GM12878 (cell line): Measurements from ENCODE around the gene PIAS1. TPM values are rescaled to one million over a fixed set of nuclear protein-coding genes. Genes with fewer than 3 reads are reported as not detected.
A peak's percentile ranks its signal among the peaks of the same experiment; 100 is the strongest.
"Not testable (repeated sequence)": the region's sequence is repeated elsewhere in the genome, so short reads cannot be mapped to it uniquely, and the experiment has no call there.

Experiments used
- ATAC-seq: fragments of 200-7000 bp; cut with Tn5 transposase; 3 replicates; pipeline ENCODE4 v1.9.1; 2020; ENCODE audit warnings: mild to moderate bottlenecking, moderate library complexity
- BruUV-seq: library from RNA; stranded (reverse); fragments of 400-500 nt; replicated peaks from 2 replicates; lab custom pipeline; 2021; lab: Mats Ljungman, UMichigan
- CTCF ChIA-PET: fragments of 300-600 bp; sonication (Branson Sonifier 250); formaldehyde crosslinking; extraction: SDS; loops from one replicate; lab custom pipeline; 2021; ENCODE audit warnings: inconsistent platforms; lab: Yijun Ruan, JAX
- POLR2A ChIA-PET: fragments of 350-600 bp; formaldehyde crosslinking; extraction: SDS; loops from one replicate; lab custom pipeline; 2021; ENCODE audit warnings: inconsistent platforms; lab: Charles Lee
- RAD21 ChIA-PET: fragments of 300-600 bp; sonication (Branson Sonifier 250); formaldehyde crosslinking; loops from one replicate; lab custom pipeline; 2023; ENCODE audit warnings: antibody characterized with exemption; ENCODE audit not compliant: unreplicated experiment; lab: Charles Lee
- SMC1A ChIA-PET: fragments of 300-600 bp; sonication (Branson Sonifier 250); formaldehyde crosslinking; loops from one replicate; lab custom pipeline; 2023; ENCODE audit not compliant: unreplicated experiment, uncharacterized antibody; lab: Charles Lee
- DNase-seq: peaks from one replicate; pipeline ENCODE4 v3.0.0-alpha.2; 2011; ENCODE audit warnings: low read depth, low spot score
- FAIRE-seq: peaks from 3 replicates; lab custom pipeline; 2011; peaks lifted over from hg19 to GRCh38; lab: Jason Lieb, UNC
- H2AFZ ChIP-seq: 2 replicates; pipeline ENCODE4 v1.6.0; 2011; ENCODE audit warnings: low read depth, low read length, control low read depth; ENCODE audit not compliant: control insufficient read depth
- H3K27ac ChIP-seq: 2 replicates; pipeline ENCODE4 v1.5.1; 2011; ENCODE audit warnings: control low read depth; ENCODE audit not compliant: control insufficient read depth, insufficient read depth
- H3K27me3 ChIP-seq, 2 experiments: replicated peaks in 1 of 2; 2 replicates each; pipeline versions ENCODE4 v1.6.0 to v1.6.1; 2011; ENCODE audit warnings: low read length in 1 of 2; ENCODE audit not compliant: control insufficient read depth in 2 of 2, insufficient read depth in 2 of 2
- H3K36me3 ChIP-seq, 2 experiments: 2 replicates each; pipeline ENCODE4 v1.5.1; 2011; ENCODE audit warnings: low read length in 1 of 2; ENCODE audit not compliant: control insufficient read depth in 2 of 2, insufficient read depth in 2 of 2
- H3K4me1 ChIP-seq: 2 replicates; pipeline ENCODE4 v1.6.1; 2011; ENCODE audit warnings: mild to moderate bottlenecking, low read length, moderate library complexity, mixed read lengths; ENCODE audit not compliant: control insufficient read depth, insufficient read depth
- H3K4me2 ChIP-seq: 2 replicates; pipeline ENCODE4 v1.6.0; 2011; ENCODE audit warnings: control low read depth; ENCODE audit not compliant: control insufficient read depth, insufficient read depth
- H3K4me3 ChIP-seq: fragments of 200-600 bp; sonication (generic); 2 replicates; pipeline ENCODE4 v1.5.1; 2016
- H3K79me2 ChIP-seq: 2 replicates; pipeline ENCODE4 v1.6.0; 2011; ENCODE audit warnings: low read length; ENCODE audit not compliant: control insufficient read depth, insufficient read depth
- H3K9ac ChIP-seq: 2 replicates; pipeline ENCODE4 v1.8.0; 2011; ENCODE audit warnings: low read length, control low read depth, mixed read lengths; ENCODE audit not compliant: control insufficient read depth, insufficient read depth
- H3K9me3 ChIP-seq: replicated peaks from 3 replicates; pipeline ENCODE4 v1.5.1; 2011; ENCODE audit warnings: mild to moderate bottlenecking, low read length; ENCODE audit not compliant: control insufficient read depth, insufficient read depth
- H4K20me1 ChIP-seq: 2 replicates; pipeline ENCODE4 v1.6.0; 2011; ENCODE audit not compliant: control insufficient read depth, insufficient read depth
- FOS ChIP-seq: IDR thresholded peaks from 3 replicates; pipeline ENCODE4 v1.6.1; 2011; ENCODE audit warnings: borderline replicate concordance; ENCODE audit not compliant: insufficient read length; ENCODE audit errors: extremely low read depth
- FOXK2 ChIP-seq: fragments of 450-650 bp; IDR thresholded peaks from 2 replicates; pipeline ENCODE4 v1.6.1; 2017; ENCODE audit warnings: mild to moderate bottlenecking, moderate library complexity
- POLR2A ChIP-seq: IDR thresholded peaks from 2 replicates; pipeline ENCODE4 v1.6.1; 2011; ENCODE audit warnings: low read depth, mild to moderate bottlenecking, low read length
- TCF3 ChIP-seq: IDR thresholded peaks from 2 replicates; pipeline ENCODE4 v1.6.1; 2012; ENCODE audit warnings: low read depth, mild to moderate bottlenecking, low read length, borderline replicate concordance; ENCODE audit not compliant: insufficient read depth
- WGBS: methylation state at CpG from one replicate; pipeline ENCODE4 v1.1.6; 2016; ENCODE audit warnings: low lambda C conversion rate; ENCODE audit not compliant: insufficient replicate concordance, insufficient coverage; ENCODE audit errors: missing lambda C conversion rate; 5-methylcytosine and 5-hydroxymethylcytosine counted together
- in situ Hi-C: fragments of 300-500 bp; cut with MboI; formaldehyde crosslinking; loops from 9 replicates; pipeline ENCODE4 v1.14.3; 2018; ENCODE audit warnings: mixed read lengths
- intact Hi-C: fragments of 100-400 bp; cut with micrococcal nuclease; formaldehyde crosslinking; loops from one replicate; pipeline ENCODE4 v1.14.2; 2022; ENCODE audit not compliant: unreplicated experiment
- polyA plus RNA-seq, 11 experiments: library from polyadenylated mRNA; depleted of rRNA in 4 of 11; unstranded in 6 of 11; stranded (reverse) in 5 of 11; fragments of >200 nt; fragmentation: Nextera tagmentation in 4 of 11; fragmentation: Illumina TruSeq in 1 of 11; extraction: Ambion mirVana in 4 of 11; extraction: Trizol in 1 of 11; gene quantifications; 1 replicate in 1 of 11; 2 replicates in 10 of 11; pipeline versions ENCODE4 v1.2.1 to v1.2.3, GENCODE V29; 2011 to 2016; ENCODE audit warnings: inconsistent platforms in 2 of 11, missing spikeins in 2 of 11, low read depth in 1 of 11
- total RNA-seq, 4 experiments: library from RNA; depleted of rRNA in 3 of 4; stranded (reverse); fragments of >200 nt in 3 of 4; fragmentation: Illumina TruSeq in 1 of 4; extraction: Trizol in 1 of 4; gene quantifications; 2 replicates each; pipeline versions ENCODE4 v1.2.1 to v1.2.3, GENCODE V29; 2013 to 2021
- TF ChIP-seq, protein P1 (sequence below): fragments of 450-650 bp; IDR thresholded peaks from 2 replicates; pipeline ENCODE4 v1.6.1; 2016; ENCODE audit warnings: mild to moderate bottlenecking

Gene PIAS1
- total and polyA plus RNA-seq, 10 of the 15 experiments (the other 5 are each of a cell fraction or from before 2014, with no cell fraction given) = 20.2 to 96.3 (median 37.0) TPM

DNA sequence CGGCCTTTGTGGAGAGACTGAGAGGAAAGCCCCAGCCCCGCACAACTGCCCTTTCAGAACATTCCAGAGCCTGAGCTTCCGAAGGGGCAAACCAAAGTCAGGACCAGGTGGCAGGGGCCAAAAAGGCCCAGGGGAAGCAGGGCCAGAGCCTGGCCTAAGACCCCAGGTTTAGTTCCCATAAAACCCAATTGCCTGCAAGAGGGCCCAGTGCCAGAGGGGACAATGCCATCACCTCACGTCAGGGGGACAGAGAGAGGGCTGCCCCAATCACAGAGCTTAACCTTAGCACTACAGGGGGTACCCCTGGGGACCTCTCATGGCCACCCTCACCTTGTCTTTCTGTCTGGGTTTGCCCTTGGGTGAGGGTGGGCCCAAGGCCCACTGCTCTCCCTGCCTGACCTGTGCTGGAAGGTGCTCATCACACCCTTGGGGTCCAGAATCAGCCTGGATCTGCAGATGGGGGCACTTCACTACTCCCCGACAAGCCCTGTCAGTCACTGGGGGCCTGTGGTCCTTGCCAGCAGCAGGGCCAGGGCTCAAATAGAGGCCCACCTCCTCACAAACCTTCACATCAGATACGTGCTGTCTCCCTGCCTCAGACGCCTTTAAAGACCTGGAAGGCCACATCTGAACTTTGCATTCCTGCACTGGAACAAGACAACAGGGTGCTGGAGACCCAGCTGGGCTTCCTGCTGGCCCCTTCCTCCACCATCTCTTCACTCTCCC lies 147.2 kb downstream of the PIAS1 start:
- Histone ChIP-seq H3K9ac (no peak overlapping the region), H3K79me2 (no peaks in the 10 kb centered on the region)
- RAD21 ChIA-PET = no interaction called here

DNA sequence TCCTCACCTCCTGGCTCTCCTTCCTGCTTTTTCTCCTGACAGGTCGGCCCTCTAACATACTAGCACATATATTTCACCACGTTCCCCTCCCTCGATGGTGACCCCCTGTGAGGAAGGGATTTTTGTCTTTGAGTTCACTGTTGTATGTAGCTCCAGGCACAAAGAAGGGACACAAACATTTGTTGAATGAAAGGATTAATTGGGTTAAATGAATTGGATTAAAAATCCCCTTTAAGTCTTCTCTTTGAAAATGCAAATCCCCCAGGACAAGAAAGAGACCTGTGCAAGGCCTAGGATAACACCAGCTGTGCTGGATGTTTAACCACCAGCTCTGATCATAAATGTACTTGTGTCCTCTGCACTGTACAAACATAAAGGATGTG lies 147.8 kb downstream of the PIAS1 start:
- SMC1A ChIA-PET = interaction anchor here (0.8 to 1.3 kb wide), 2 partner anchors 332 to 339 kb away, joined by 3 read pairs; no protein-coding TSS in a partner anchor
- DNase-seq = no peak
- RAD21 ChIA-PET = no interaction called here
- H3K27ac ChIP-seq = no peak overlapping the region
- no peak overlapping the region for H2AFZ ChIP-seq
- FAIRE-seq = no peak
- TF ChIP-seq FOXK2 (no peak), FOS (no peak)
- TF ChIP-seq, protein P1, sequence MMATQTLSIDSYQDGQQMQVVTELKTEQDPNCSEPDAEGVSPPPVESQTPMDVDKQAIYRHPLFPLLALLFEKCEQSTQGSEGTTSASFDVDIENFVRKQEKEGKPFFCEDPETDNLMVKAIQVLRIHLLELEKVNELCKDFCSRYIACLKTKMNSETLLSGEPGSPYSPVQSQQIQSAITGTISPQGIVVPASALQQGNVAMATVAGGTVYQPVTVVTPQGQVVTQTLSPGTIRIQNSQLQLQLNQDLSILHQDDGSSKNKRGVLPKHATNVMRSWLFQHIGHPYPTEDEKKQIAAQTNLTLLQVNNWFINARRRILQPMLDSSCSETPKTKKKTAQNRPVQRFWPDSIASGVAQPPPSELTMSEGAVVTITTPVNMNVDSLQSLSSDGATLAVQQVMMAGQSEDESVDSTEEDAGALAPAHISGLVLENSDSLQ = no peak
- H3K4me1 ChIP-seq = no peaks in the 10 kb centered on the region; the same call in 1 of the 2 replicates
- no peak overlapping the region for H3K4me2 ChIP-seq
- H3K36me3 ChIP-seq = peaks cover 4 to 6% of the 10 kb centered on the region in 2 experiments; a peak in 3 of 4 replicates
- H4K20me1 ChIP-seq = no peaks in the 10 kb centered on the region
- intact Hi-C loops (no loop called here), in situ Hi-C loops (no loop called here)
- no peaks in the 10 kb centered on the region for H3K27me3 ChIP-seq
- WGBS = 56% methylated on average over 3 of the region's 3 CpGs
- H3K9ac ChIP-seq = no peak overlapping the region
- no peak for ATAC-seq
- no peaks in the 10 kb centered on the region for H3K79me2 ChIP-seq
- POLR2A ChIA-PET = no interaction called here
- BruUV-seq = no TSS peak
- CTCF ChIA-PET = no interaction called here
- H3K9me3 ChIP-seq = no peaks in the 10 kb centered on the region
- no peak overlapping the region for H3K4me3 ChIP-seq

More for the DNA sequence above, 147.2 kb downstream of the PIAS1 start:
- DNase-seq (no peak), FAIRE-seq (no peak), ATAC-seq (no peak)
- Histone ChIP-seq H3K4me3 (no peak overlapping the region), H2AFZ (no peak overlapping the region), H3K4me1 (no peaks in the 10 kb centered on the region; the same call in 1 of the 2 replicates), H3K27ac (no peak overlapping the region), H3K4me2 (no peak overlapping the region), H3K27me3 (no peaks in the 10 kb centered on the region), H3K9me3 (no peaks in the 10 kb centered on the region), H4K20me1 (no peaks in the 10 kb centered on the region), H3K36me3 (peaks cover 2 to 4% of the 10 kb centered on the region in 2 experiments; a peak in 3 of 4 replicates)
- BruUV-seq = no TSS peak
- ChIA-PET SMC1A (interaction anchor here (1.3 kb wide), 1 partner anchor 338 kb away, joined by 3 read pairs; no protein-coding TSS in a partner anchor), POLR2A (no interaction called here), CTCF (no interaction called here)
- no peak for TF ChIP-seq TCF3
- TF ChIP-seq POLR2A = 0 out of 2 replicates have a peak, but pooled peaks have one; percentile 12
- intact Hi-C loops (no loop called here), in situ Hi-C loops (no loop called here)
- WGBS = 81% methylated on average over 7 of the region's 7 CpGs

DNA sequence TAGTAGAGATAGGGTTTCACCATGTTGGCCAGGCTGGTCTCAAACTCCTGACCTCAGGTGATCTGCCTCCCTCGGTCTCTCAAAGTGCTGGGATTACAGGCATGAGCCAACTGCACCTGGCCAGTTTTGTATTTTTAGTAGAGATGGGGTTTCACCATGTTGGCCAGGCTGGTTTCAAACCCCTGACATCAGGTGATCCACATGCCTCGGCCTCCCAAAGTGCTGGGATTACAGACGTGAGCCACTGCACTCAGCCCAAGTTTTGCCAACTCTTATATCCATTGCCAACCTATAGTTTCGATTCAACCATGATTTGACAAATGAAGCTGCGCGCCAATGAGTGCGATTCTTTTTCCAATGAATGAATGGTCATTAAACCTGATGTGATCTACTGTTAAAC lies 148.9 kb downstream of the PIAS1 start:
- DNase-seq, H3K79me2 ChIP-seq, H3K4me1 ChIP-seq, CTCF ChIA-PET, H3K4me3 ChIP-seq, RAD21 ChIA-PET, ATAC-seq, H2AFZ ChIP-seq, in situ Hi-C loops, H3K27me3 ChIP-seq, H3K9me3 ChIP-seq, H3K27ac ChIP-seq, H3K9ac ChIP-seq, FAIRE-seq, H4K20me1 ChIP-seq, SMC1A ChIA-PET, H3K4me2 ChIP-seq, intact Hi-C loops, H3K36me3 ChIP-seq, BruUV-seq: not testable (repeated sequence)
- POLR2A ChIA-PET = interaction anchor here (0.7 kb wide), 1 partner anchor 1318 kb away, joined by 4 read pairs; no protein-coding TSS in a partner anchor
- WGBS = 97% methylated on average over 7 of the region's 7 CpGs
